ENCODE results near the gene CPA1.

The CPA1 gene

GRCh38 chr7:130356121-130356875, 24.0 kb upstream of the CPA1 start:
- DNase-seq: no peak

- no peak for DNase-seq
These were observed 23.2 kb upstream of the CPA1 start for GRCh38 chr7:130356876-130357611.

- no peak for DNase-seq
These were observed 21.8 kb upstream of the CPA1 start for GRCh38 chr7:130358471-130358870.

DNA sequence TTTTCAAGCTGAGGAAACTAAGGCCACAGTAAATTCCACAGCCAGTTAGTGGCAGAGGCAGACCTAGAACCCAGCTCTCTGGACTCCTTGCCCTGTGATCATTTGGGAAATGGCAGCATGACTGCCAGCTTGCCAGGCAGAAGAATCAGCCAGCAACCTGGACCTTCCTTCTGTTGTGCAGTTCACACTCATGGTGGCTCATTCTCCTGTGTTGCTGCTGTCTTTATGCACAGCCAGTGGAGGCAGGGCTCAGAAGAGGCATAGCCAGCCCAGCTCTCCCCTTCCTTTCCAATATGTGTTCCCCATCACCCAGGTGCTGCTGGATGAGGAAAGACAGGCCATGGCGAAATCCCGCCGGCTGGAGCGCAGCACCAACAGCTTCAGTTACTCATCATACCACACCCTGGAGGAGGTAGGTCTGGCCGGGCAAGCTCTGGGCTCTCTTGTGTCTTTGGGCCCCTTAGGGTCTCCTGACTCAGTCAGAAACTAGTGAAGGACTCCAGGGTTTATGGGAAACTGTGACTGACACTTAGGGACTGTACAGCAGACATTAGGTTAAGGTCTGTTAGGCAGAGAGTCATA, 20.9 kb upstream of the CPA1 start:
- DNase-seq: no peak

DNA sequence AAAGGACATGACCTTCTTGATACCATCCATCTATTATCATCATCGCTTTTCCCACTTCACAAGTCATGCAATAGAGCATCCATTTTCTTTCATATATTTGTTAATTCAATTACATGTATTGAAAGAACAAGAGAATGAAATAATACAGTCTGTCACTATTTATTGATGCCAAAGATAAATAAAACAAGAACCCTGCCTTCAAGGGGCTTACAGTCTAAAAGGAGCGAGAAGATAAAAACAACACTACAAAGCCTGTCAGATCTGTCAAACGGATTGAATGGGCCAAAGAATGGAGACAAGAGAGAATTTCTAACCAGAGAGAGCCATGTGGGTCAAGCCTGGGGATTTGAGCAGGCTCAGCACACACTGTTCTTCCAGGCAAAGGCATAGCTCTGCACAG, 19.8 kb upstream of the CPA1 start:
- DNase-seq: no peak

DNA sequence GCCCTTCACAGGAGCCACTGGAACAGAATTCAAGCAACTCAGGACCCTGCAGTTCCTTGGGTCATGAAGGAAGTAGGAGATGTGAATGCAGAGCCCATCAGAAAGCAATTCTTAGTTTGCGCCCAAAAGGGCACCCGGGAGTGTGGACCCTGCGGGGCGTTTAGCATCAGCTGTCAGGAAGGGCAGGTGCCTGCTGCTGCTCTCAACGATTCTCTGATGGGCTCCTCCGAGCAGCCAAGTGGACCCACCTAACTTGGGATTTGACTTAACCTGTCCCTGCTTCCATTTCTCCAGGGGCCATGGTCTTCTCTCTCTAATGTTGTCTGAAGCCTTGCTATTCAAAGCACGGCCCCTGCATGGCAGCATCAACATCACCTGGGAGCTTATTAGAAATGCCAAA, 18.6 kb upstream of the CPA1 start:
- DNase-seq: no peak

DNA sequence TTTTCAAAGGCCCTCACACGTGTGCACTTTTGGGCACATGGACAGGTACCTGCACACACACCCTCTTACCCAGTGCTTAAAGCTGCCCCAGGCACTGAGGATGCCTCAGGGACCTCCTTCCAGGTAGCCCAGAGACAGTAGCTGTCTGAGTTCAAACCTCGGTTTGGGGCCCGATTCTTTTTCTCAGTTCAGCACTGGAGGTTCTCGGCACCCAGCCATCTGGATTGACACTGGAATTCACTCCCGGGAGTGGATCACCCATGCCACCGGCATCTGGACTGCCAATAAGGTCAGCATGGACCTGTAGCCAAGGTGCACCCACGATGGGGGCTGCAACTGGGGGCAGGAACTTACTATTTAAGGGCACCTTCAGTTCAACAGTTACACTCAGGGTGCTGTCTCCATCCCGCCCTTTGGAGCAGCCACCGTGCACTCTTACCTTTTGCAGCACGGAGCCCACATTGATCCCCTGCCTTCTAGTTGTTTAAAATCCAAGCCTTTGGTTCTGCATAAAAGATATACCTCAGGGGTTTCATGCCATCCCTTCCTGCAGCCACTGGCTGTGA, 18.0 kb upstream of the CPA1 start:
- DNase-seq: no peak

GRCh38 chr7:130363026-130363847, 17.1 kb upstream of the CPA1 start:
- no peak for DNase-seq

- no peak for DNase-seq
These were observed 15.8 kb upstream of the CPA1 start for GRCh38 chr7:130364451-130364850.

DNA sequence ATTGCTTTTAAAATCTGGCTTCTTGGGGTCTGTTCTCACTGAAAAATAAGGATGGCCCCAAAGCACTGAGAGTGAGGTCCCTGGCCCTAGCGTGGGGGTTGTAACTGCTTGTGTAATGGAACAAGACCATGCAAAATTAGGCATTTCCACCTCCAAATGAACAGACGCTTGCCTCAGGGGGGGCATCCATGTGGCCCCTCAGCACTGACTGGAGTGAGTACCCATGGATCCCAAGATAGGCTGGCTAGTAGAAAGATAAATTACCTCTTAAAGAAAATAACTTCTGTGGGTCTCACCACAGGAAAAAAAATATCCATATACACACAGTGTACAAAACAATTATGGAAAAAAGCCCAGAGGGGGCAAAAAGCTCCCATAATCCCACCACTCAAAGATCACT, 15.2 kb upstream of the CPA1 start:
- DNase-seq: no peak

- peak; percentile 86 for DNase-seq
These were observed 14.5 kb upstream of the CPA1 start for GRCh38 chr7:130365511-130366441.

GRCh38 chr7:130366564-130366963, 13.7 kb upstream of the CPA1 start:
- DNase-seq: no peak

GRCh38 chr7:130367088-130367755, 13.1 kb upstream of the CPA1 start:
- DNase-seq: no peak

- DNase-seq: no peak
These were observed 12.2 kb upstream of the CPA1 start for GRCh38 chr7:130367836-130368746.

- DNase-seq: no peak
These were observed 11.1 kb upstream of the CPA1 start for GRCh38 chr7:130369110-130369711.

GRCh38 chr7:130369831-130370550, 10.3 kb upstream of the CPA1 start:
- no peak for DNase-seq

DNA sequence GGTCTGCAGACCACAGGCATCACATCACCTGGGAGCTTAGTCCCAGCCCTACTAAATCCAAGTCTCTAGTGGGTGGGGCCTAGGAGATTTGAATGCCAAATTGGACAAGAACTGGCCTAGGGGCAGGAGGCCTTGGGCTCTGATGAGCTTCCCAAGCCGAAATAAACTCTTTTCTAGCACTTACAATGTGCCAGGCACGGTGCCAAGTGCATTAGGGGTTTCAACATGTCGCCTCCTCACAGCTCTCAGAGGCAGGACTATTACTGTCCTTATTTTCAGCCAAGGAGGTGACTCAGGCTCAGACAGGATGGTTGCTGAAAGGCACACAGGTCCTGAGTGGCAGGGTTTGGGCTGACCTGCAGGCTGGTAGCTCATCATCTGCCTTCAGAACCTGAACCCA, 9.2 kb upstream of the CPA1 start:
- DNase-seq: no peak

GRCh38 chr7:130372402-130373165, 7.7 kb upstream of the CPA1 start:
- DNase-seq: no peak
